Endothelial cell of umbilical vein (primary cell): Measurements from ENCODE around the gene AASDH.

ENCODE experiments used
- EZH2 ChIP-seq: IDR thresholded peaks from 2 replicates; pipeline ENCODE4 v1.6.1; 2012; ENCODE audit warnings: borderline replicate concordance, low read depth, mild to moderate bottlenecking, moderate library complexity, low read length, inconsistent platforms; ENCODE audit not compliant: severe bottlenecking
- FOS ChIP-seq: IDR thresholded peaks from 2 replicates; pipeline ENCODE4 v1.6.1; 2011; ENCODE audit warnings: mild to moderate bottlenecking, low read length, moderate library complexity, borderline replicate concordance; ENCODE audit not compliant: insufficient read depth
- JUN ChIP-seq: IDR thresholded peaks from 2 replicates; pipeline ENCODE4 v1.6.1; 2011; ENCODE audit warnings: borderline replicate concordance, low read depth; ENCODE audit not compliant: insufficient read length, insufficient read depth
- MYC ChIP-seq: IDR thresholded peaks from one replicate; pipeline ENCODE4 v1.6.1; 2011; ENCODE audit warnings: mild to moderate bottlenecking, low read depth, low read length
- POLR2A ChIP-seq: IDR thresholded peaks from 2 replicates; pipeline ENCODE4 v1.6.1; 2012; ENCODE audit warnings: low read depth, mild to moderate bottlenecking, control low read depth, low read length
- POLR2AphosphoS5 ChIP-seq: IDR thresholded peaks from 2 replicates; pipeline ENCODE4 v1.6.1; 2012; ENCODE audit warnings: low read depth, mild to moderate bottlenecking, control low read depth, low read length, moderate library complexity; ENCODE audit not compliant: insufficient read depth
- TF ChIP-seq, protein P1 (sequence below), 2 donors: IDR thresholded peaks; 1 replicate in 1 of 2; 2 replicates in 1 of 2; pipeline ENCODE4 v1.5.1; 2011; ENCODE audit warnings: low read length in 2 of 2, mild to moderate bottlenecking in 2 of 2, moderate library complexity in 2 of 2, control low read depth in 1 of 2, inconsistent platforms in 1 of 2, low read depth in 1 of 2; ENCODE audit not compliant: insufficient read depth in 1 of 2; ENCODE audit errors: extremely low read depth in 1 of 2

DNA sequence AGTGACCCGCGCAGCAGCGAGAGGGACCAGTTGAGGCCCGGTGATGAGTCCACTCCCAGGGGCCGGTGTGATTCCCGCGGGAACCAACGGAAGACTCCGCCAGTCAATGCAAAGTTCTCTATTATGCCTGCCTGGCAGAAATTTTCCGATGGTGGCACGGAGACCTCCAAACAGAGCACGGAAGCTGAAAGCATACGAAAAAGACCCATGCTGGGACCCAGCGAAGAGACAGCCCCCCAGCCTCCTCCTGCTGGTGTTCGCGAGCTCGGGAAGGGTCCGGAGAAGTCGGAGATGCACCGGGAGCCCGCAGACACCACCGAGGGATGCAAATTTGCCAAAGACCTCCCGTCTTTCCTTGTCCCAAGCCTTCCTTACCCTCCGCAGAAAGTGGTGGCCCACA is 71.7 kb downstream of the AASDH start:
- TF ChIP-seq, protein P1, sequence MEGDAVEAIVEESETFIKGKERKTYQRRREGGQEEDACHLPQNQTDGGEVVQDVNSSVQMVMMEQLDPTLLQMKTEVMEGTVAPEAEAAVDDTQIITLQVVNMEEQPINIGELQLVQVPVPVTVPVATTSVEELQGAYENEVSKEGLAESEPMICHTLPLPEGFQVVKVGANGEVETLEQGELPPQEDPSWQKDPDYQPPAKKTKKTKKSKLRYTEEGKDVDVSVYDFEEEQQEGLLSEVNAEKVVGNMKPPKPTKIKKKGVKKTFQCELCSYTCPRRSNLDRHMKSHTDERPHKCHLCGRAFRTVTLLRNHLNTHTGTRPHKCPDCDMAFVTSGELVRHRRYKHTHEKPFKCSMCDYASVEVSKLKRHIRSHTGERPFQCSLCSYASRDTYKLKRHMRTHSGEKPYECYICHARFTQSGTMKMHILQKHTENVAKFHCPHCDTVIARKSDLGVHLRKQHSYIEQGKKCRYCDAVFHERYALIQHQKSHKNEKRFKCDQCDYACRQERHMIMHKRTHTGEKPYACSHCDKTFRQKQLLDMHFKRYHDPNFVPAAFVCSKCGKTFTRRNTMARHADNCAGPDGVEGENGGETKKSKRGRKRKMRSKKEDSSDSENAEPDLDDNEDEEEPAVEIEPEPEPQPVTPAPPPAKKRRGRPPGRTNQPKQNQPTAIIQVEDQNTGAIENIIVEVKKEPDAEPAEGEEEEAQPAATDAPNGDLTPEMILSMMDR (IDR thresholded peaks at IDR 0.05; ENCODE audit: extremely low read depth in 1 of 2, insufficient read depth in 1 of 2, low read depth in 1 of 2, low read length in 2 of 2), result no peak
- TF ChIP-seq POLR2AphosphoS5 (no peak), POLR2A (no peak), EZH2 (no peak), JUN (no peak), MYC (no peak), FOS (no peak)
